Activated T-helper 1 cell treated with anti-CD3 and anti-CD28 coated beads, Interleukin-12 subunit alpha, Interleukin-12 subunit beta, Interleukin-2, Interleukin-4 antibody, amounts not matched to agents 30 ng/mL and 10 ng/mL and 1 ng/mL, durations not matched to agents 14 hours and 24 hours and 36 hours (primary cell): Measurements from ENCODE around the gene PHLPP1. TPM values are rescaled to one million over a fixed set of nuclear protein-coding genes. Genes with fewer than 3 reads are reported as not detected.
"Not testable (repeated sequence)": the region's sequence is repeated elsewhere in the genome, so short reads cannot be mapped to it uniquely, and the experiment has no call there.

Experiments
- DNase-seq: peaks from one replicate; pipeline ENCODE4 v3.0.0; 2021; ENCODE audit warnings: low spot score
- H3K27ac Mint-ChIP-seq: one replicate; pipeline ENCODE4 v1.8.0; 2021; ENCODE audit warnings: mild to moderate bottlenecking, mixed read lengths
- H3K27me3 Mint-ChIP-seq: one replicate; pipeline ENCODE4 v1.8.0; 2022; ENCODE audit warnings: mild to moderate bottlenecking, moderate library complexity, mixed read lengths; ENCODE audit not compliant: insufficient read depth
- H3K36me3 Mint-ChIP-seq: one replicate; pipeline ENCODE4 v1.8.0; 2021; ENCODE audit warnings: low read depth, mixed read lengths
- H3K4me1 Mint-ChIP-seq: one replicate; pipeline ENCODE4 v1.8.0; 2021; ENCODE audit warnings: low read depth, mixed read lengths
- H3K4me3 Mint-ChIP-seq: one replicate; pipeline ENCODE4 v1.8.0; 2021; ENCODE audit warnings: mild to moderate bottlenecking, moderate library complexity, mixed read lengths
- H3K9me3 Mint-ChIP-seq: one replicate; pipeline ENCODE4 v1.8.0; 2021; ENCODE audit warnings: mixed read lengths
- intact Hi-C: fragments of 100-400 bp; cut with micrococcal nuclease; formaldehyde crosslinking; loops from one replicate; pipeline ENCODE4 v1.15.1; 2024
- total RNA-seq: library from RNA; stranded (reverse); gene quantifications from 2 replicates; pipeline ENCODE4 v1.2.3, GENCODE V29; 2022

PHLPP1 gene
- total RNA-seq, 1 donor from 2014 or later = 14.1 TPM

GRCh38 chr18:62790871-62791772 lies 75.8 kb downstream of the PHLPP1 start:
- intact Hi-C loops = no loop called here
- H3K4me1 Mint-ChIP-seq = peaks cover 27% of the 10 kb centered on the region
- H3K27me3 Mint-ChIP-seq = peaks cover 5% of the 10 kb centered on the region
- H3K4me3 Mint-ChIP-seq = no peak overlapping the region
- no peak overlapping the region for H3K27ac Mint-ChIP-seq
- H3K36me3 Mint-ChIP-seq = no peaks in the 10 kb centered on the region
- no peaks in the 10 kb centered on the region for H3K9me3 Mint-ChIP-seq
- DNase-seq = no peak

DNA sequence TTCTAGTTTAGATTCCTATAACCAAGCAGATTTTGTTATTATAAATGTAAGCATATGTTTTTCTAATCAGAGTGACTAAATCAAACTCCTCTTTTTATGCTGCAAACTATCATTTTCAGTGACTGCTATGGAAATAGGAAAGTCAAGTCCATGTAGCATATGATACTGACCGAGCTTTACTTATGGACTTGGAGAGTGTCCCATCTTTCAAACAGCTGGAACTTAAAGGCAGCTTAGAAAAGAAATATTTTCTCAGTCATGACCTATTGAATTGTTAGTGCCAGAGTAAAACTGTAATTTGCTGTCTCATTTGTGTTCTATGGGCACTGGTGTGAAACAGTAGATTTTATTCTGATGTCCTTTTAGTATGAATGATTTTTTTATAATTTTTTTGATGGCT lies 76.7 kb downstream of the PHLPP1 start:
- H3K9me3 Mint-ChIP-seq = no peaks in the 10 kb centered on the region
- H3K27ac Mint-ChIP-seq = no peak overlapping the region
- no peaks in the 10 kb centered on the region for H3K36me3 Mint-ChIP-seq
- no peak for DNase-seq
- peaks cover 5% of the 10 kb centered on the region for H3K27me3 Mint-ChIP-seq
- H3K4me1 Mint-ChIP-seq = peaks cover 29% of the 10 kb centered on the region
- intact Hi-C loops = no loop called here
- H3K4me3 Mint-ChIP-seq = no peak overlapping the region

DNA sequence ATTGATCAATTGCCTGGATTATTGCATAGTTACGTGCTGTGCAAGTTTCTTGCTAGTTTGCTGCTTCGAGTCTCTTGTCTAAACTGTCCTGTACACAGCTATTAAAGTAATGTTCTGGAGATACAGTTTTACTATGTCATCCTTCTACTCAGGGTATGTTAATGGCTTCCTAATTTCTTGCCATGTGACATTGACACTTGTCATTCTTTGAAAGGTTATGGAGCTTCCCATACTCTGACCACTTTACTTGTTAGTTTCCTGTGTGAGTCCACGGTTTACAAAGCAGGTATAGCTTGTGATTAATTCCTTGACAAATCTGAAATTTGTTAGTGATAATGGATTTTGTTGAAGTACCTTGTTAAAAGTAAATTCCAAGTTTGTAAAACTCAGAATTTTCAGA lies 80.5 kb downstream of the PHLPP1 start:
- no peak overlapping the region for H3K27ac Mint-ChIP-seq

DNA sequence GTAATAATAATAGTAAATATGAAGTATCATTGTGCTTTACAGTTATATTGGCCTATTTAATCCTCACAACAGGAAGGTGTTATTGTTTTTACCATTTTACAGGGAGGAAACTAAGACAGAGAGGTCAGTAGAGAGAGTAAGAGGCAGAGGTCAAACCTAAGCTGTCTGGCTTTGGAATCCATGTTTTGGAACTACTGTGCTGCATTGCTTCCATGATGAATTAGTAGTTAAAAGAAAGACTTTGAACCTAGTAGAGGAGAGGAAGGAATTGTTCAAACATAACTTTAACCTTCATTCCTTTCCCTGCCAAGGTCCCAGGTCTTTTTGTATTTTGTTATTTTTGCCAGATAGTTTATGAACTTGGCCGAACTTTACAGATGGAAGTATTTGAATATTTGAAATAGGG lies 80.9 kb downstream of the PHLPP1 start:
- Mint-ChIP-seq H3K4me3 (no peak overlapping the region), H3K36me3 (no peaks in the 10 kb centered on the region), H3K27me3 (no peaks in the 10 kb centered on the region), H3K27ac (no peak overlapping the region), H3K9me3 (no peaks in the 10 kb centered on the region), H3K4me1 (peaks cover 14% of the 10 kb centered on the region)
- intact Hi-C loops = no loop called here
- DNase-seq = no peak

More for the DNA sequence above, 80.5 kb downstream of the PHLPP1 start:
- intact Hi-C loops = no loop called here
- Mint-ChIP-seq H3K4me1 (peaks cover 18% of the 10 kb centered on the region), H3K9me3 (no peaks in the 10 kb centered on the region), H3K4me3 (no peak overlapping the region), H3K36me3 (no peaks in the 10 kb centered on the region), H3K27me3 (peaks cover under 1% of the 10 kb centered on the region)
- no peak for DNase-seq

DNA sequence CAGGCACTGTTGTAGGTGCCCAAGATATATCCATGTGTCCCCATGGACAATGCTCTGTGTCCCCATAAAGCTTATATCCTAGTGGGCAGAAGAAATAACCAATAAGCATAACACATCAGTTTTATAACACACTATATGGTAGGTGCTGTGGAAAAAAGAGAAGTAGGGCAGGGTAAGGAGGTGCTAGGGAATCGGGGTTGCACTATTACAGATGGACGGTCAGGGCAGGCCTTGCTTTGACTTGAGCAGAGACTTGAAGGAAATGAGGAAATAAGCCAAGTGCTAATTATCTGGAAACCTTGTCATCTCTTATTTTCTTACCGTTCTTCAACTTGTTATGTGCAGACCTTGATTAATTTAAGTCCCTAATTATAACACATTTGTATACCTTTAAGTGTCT lies 82.0 kb downstream of the PHLPP1 start:
- Mint-ChIP-seq H3K4me3 (no peak overlapping the region), H3K4me1 (peaks cover 9% of the 10 kb centered on the region), H3K36me3 (no peaks in the 10 kb centered on the region), H3K27ac (no peak overlapping the region), H3K9me3 (no peaks in the 10 kb centered on the region), H3K27me3 (no peaks in the 10 kb centered on the region)
- intact Hi-C loops = no loop called here
- no peak for DNase-seq

DNA sequence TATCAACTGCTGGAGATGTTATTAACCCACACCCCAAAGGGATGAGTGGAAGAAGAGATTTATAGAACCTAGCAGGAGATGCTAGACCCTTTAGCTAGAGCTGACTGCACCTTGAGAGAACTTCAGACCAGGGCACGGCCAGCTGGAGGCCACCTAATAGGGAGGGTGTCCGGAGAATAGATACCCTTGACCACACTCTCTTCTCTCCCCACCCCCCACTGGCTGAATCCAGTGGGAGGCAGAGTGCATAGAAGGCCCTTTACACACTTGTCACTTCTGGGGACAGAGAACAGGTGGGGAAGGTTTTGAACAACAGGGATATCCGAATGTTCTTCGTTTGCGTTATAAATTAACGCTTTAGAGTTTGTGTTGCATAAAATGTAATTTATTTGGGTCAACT lies 84.6 kb downstream of the PHLPP1 start:
- H3K9me3 Mint-ChIP-seq = no peaks in the 10 kb centered on the region
- H3K4me1 Mint-ChIP-seq = peaks cover 9% of the 10 kb centered on the region
- no peak overlapping the region for H3K27ac Mint-ChIP-seq
- H3K27me3 Mint-ChIP-seq = no peaks in the 10 kb centered on the region
- no peak for DNase-seq
- H3K36me3 Mint-ChIP-seq = no peaks in the 10 kb centered on the region
- no peak overlapping the region for H3K4me3 Mint-ChIP-seq
- intact Hi-C loops = loop anchor here (5.0 kb wide), 1 partner anchor 157 kb away; no protein-coding TSS in a partner anchor

DNA sequence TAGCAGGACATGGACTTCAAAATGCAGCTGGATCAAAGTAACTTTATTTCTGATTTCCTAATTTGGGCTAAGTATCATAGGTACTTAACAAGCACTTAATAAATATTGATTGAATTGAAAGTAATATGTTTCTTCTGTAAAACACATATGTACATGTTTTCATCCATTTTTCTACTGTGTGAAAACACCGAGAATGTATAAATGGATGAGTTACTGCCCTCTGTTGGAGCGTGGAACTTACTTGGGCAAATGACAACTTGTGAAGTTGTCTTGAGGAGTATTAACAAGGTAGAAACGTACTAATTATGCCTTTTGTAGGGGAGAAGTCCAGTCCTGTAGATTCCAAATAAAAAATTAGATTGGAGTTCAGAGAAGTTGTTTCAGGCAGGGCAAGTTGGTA lies 87.2 kb downstream of the PHLPP1 start:
- intact Hi-C loops = loop anchor here (1.0 to 5.0 kb wide), 2 partner anchors 88 to 155 kb away; no protein-coding TSS in a partner anchor
- DNase-seq = no peak
- no peaks in the 10 kb centered on the region for H3K9me3 Mint-ChIP-seq
- H3K27me3 Mint-ChIP-seq = no peaks in the 10 kb centered on the region
- no peaks in the 10 kb centered on the region for H3K4me1 Mint-ChIP-seq
- no peak overlapping the region for H3K4me3 Mint-ChIP-seq
- H3K36me3 Mint-ChIP-seq = no peaks in the 10 kb centered on the region
- H3K27ac Mint-ChIP-seq = no peak overlapping the region

DNA sequence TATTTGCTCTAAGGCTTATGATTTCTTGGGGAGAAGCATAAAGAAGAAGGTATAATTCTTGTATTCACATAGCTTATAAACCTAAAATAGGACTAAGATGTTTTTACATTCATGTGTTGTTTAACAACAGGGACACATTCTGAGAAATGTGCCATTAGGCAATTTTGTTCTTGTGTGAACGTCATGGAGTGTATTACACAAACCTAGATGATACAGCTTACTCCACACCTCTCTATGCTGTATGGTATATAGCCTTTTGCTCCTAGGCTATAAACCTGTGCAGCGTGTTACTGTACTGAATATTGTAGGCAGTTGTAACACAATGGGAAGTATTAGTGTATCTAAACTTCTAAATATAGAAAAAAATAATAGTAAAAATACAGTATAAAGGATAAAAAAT lies 92.1 kb downstream of the PHLPP1 start:
- Mint-ChIP-seq H3K36me3 (no peaks in the 10 kb centered on the region), H3K4me1 (no peaks in the 10 kb centered on the region), H3K27me3 (peaks cover 3% of the 10 kb centered on the region), H3K4me3 (no peak overlapping the region), H3K27ac (no peak overlapping the region), H3K9me3 (no peaks in the 10 kb centered on the region)
- DNase-seq = no peak
- intact Hi-C loops = no loop called here

DNA sequence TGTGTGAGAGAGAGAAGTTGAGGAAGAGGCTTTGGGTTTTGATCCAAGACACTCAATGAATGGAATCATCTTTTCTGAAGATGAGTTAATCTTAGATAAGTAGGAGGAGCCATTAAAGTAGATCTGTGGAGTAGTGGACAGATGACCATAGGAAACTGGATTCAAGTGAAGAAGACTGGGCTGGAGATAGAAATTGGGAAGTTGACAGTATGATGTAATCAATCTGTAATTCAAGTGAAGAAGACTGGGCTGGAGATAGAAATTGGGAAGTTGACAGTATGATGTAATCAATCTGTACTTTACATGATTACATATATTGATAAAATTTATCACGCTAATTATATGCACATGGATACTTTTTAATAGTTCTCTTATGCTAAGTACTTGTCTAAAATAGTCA lies 92.8 kb downstream of the PHLPP1 start:
- H3K27ac Mint-ChIP-seq = no peak overlapping the region
- H3K4me1 Mint-ChIP-seq = peaks cover 7% of the 10 kb centered on the region
- no peaks in the 10 kb centered on the region for H3K9me3 Mint-ChIP-seq
- intact Hi-C loops = no loop called here
- no peak for DNase-seq
- H3K4me3 Mint-ChIP-seq = no peak overlapping the region
- H3K36me3 Mint-ChIP-seq = no peaks in the 10 kb centered on the region
- H3K27me3 Mint-ChIP-seq = peaks cover 3% of the 10 kb centered on the region

DNA sequence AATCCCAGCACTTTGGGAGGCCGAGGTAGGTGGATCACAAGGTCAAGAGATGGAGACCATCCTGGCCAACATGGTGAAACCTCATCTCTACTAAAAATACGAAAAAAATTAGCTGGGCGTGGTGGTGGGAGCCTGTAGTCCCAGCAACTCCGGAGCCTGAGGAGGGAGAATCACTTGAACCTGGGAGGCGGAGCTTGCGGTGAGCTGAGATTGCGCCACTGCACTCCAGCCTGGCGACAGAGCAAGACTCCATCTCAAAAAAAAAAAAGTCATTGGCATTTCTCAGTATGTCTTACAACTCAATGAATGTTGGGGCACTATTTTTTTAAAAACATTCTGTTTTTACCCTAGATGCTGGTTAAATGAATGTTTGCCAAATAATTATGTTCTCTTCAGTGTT lies 94.1 kb downstream of the PHLPP1 start:
- H3K27ac Mint-ChIP-seq, H3K27me3 Mint-ChIP-seq, H3K4me3 Mint-ChIP-seq, DNase-seq, H3K36me3 Mint-ChIP-seq, intact Hi-C loops, H3K9me3 Mint-ChIP-seq: not testable (repeated sequence)
- H3K4me1 Mint-ChIP-seq = peaks cover 12% of the 10 kb centered on the region

DNA sequence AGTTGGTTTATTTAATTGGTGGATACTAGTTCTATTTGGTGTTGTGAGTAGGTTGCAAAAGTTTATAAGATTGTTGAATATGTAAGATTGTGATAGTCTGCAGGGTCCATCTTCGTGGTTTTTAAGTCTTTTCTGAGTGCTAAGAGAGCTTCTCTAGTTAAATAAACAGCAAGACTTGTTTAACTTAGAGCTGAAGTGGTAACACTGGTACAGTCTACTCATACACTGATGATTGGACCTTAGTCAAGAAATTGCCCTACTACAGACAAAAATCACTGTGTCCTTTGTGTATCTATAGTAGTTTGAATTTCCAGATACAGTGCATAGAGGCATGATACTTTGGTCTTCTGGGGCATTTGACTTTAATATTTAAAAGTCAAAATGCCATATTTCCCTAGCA lies 94.6 kb downstream of the PHLPP1 start:
- Mint-ChIP-seq H3K4me3 (no peak overlapping the region), H3K36me3 (no peaks in the 10 kb centered on the region), H3K27me3 (peaks cover 6% of the 10 kb centered on the region), H3K27ac (no peak overlapping the region), H3K4me1 (peaks cover 12% of the 10 kb centered on the region), H3K9me3 (no peaks in the 10 kb centered on the region)
- no peak for DNase-seq
- intact Hi-C loops = no loop called here

GRCh38 chr18:62810682-62811081 lies 95.3 kb downstream of the PHLPP1 start:
- intact Hi-C loops = no loop called here
- H3K36me3 Mint-ChIP-seq = no peaks in the 10 kb centered on the region
- no peak overlapping the region for H3K4me3 Mint-ChIP-seq
- DNase-seq = no peak
- H3K27me3 Mint-ChIP-seq = peaks cover 6% of the 10 kb centered on the region
- no peaks in the 10 kb centered on the region for H3K9me3 Mint-ChIP-seq
- H3K4me1 Mint-ChIP-seq = peaks cover 12% of the 10 kb centered on the region
- no peak overlapping the region for H3K27ac Mint-ChIP-seq

DNA sequence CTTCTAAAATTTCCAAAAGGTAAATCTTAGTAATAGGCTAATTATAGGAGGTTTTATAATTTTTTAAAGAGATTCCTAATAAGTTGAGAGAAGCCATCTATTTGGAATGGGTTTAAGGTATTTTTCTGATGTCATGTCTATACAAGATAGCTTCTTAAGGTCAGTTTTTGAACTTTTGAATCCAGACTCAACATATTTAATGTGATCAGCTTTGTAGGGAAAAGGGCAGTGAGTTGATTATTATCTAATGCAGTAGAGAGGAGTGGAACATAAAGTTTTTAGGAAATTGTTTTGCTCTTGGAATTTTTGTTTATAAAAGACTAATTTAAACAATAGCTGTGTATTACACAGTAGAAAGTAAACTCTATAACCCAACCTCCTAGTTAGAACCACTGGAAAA lies 96.3 kb downstream of the PHLPP1 start:
- H3K36me3 Mint-ChIP-seq = no peaks in the 10 kb centered on the region
- no peaks in the 10 kb centered on the region for H3K9me3 Mint-ChIP-seq
- intact Hi-C loops = no loop called here
- no peak overlapping the region for H3K4me3 Mint-ChIP-seq
- H3K4me1 Mint-ChIP-seq = peaks cover 12% of the 10 kb centered on the region
- peaks cover 6% of the 10 kb centered on the region for H3K27me3 Mint-ChIP-seq
- H3K27ac Mint-ChIP-seq = no peak overlapping the region
- no peak for DNase-seq
